HG03378 (cell line): ENCODE measurements around the gene SPTBN5.

Experiments used
- ATAC-seq: cut with Tn5 transposase; IDR thresholded peaks from one replicate; pipeline ENCODE4 v1.9.1; 2021; ENCODE audit warnings: mild to moderate bottlenecking, moderate library complexity; ENCODE audit not compliant: unreplicated experiment

The SPTBN5 gene

DNA sequence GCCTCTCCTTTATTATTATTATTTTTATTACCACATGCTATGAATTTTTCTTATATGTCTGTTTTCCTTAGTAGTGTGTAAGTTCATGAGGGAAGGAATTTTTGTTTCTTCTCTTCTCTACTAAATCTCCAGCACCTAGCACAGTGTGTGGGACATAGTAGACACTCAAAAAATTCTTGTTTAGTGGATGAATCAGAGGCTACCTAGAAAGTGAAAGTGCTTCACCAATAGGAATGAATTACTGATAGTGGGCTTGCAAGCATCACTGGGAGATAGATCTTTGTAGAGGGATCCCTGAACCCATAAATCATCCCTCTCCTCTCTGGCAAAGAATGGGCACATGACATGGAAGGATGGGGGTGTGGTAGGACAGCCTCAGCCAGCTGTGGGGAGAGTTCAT is 8.5 kb downstream of the SPTBN5 start:
- ATAC-seq = no peak

DNA sequence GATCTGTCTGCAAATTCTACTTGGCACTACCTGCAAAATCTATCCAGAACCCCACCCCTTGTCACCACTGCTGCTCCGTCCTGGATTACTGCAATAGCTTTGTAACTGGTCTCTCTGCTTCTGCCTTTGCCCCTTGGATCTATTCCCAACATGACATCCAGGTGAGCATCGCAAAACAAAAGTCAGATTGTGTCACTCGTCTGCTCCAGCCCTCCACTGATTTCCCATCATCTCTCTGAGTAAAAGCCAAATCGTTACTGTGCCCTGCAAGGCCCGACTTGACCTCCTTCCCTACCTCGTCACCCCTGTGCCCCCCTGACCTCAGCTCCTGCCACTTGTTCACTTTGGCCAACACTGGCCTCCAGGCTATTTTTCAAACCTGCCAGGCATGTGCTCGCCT is 9.4 kb downstream of the SPTBN5 start:
- ATAC-seq = no peak

DNA sequence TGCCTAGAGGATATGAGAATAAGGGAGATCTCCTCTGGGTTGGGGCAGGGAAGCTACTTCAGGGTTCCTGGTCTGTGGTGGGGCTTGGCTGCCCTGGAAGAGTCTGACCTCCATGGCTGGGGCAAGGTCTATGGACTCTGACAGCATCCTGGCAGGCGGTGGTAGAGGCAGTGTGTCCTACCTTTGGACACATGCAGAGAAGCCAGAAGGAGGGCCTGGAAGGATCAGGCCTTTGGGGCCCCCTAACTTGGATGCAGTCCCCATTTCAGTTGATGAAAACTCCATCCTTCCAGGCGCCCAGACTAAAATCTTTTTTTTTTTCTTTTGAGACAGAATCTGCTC is 10.4 kb downstream of the SPTBN5 start:
- ATAC-seq = no peak

DNA sequence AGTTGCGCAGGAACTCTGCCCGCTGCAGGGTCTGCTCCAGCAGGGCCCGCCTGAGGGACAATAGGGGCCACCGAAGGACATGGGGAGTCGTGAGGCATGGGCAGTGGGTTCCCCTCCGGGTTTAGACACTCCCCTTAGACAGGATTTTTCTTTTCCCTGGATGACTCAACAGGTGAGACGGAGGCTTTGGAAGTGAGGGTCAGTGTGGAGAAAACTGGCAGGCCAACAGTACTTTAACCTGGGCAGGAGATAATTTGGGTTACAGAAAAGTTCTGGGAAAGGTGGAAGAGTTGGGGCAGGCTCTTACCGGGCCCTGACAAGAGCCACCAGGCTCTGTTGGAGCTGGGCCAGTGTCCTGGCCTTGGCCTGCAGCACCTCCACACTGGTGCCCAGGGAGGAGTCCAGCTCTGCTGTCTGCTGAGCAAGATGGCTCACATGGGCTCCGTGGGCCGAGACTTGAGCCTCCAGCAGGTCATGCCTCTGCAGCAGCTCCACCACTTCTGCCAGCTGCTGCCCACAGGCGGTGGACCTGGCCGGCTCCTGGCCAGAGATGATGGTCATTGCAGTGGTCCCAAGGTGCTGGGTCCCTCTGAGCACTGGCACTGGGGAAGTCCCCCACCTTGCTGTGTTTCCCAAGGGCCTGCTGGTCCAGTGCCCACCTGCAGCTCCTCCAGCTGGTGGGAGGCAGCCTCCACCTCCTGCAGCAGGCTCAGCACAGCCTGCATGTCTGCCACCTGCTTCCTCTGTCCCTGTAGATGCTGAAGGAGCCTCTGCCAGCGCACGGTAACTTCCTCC is 11.0 kb downstream of the SPTBN5 start:
- ATAC-seq = no peak

DNA sequence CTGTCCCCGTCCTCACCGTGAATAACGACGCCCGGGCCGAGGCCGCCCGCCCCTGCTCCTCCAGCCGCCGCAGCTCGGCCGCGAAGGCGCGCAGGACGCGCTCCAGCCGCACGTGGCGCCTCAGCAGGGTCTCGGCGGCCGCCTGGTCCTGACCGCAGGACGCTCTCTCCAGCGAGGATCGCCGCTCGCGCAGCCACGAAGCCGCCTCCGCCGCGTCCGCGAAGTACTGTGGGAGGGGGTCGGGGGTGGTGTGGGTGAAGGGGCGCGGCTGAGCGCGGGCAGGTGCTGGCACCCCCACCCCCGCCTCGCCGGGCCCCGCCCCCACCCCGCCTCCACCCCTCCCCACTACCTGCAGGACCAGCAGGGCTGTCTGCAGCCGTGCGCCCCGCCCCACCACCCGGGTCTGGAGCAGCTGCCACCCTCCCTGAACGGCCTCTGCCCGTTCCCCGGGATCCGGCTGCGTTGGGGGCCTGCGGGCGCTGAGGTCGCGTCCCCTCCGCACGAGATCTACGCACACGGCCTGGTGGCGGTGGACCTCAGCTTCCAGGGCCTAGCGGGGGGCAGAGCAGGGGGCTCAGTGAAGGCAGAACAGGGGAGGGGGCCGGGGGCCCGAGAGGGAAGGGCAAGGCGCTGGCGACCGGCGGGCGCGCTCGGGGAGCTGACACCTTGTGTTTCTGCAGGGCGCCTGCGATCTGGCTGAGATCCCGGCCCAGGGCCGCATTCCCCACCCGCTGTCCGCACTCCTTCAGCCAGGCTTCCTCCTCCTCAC is 11.7 kb downstream of the SPTBN5 start:
- no peak for ATAC-seq

DNA sequence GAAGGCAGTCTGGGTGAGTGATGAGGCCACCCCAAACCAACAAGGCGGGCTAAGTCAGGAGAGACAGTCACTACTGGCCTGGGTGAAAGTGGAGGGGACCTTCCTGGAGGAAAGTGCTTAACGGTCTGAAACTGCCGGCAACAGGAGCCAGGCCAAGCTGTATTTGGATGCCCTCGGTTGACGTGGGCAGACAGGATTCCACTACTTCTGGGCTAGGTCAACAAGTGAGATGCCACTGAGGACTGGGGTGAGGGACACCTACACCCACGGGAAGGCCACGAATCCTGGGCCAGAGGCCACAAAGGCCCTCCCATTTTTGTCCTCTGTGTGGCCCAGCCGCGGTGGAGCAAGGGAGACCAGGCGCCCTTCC is 12.3 kb downstream of the SPTBN5 start:
- ATAC-seq = no peak

DNA sequence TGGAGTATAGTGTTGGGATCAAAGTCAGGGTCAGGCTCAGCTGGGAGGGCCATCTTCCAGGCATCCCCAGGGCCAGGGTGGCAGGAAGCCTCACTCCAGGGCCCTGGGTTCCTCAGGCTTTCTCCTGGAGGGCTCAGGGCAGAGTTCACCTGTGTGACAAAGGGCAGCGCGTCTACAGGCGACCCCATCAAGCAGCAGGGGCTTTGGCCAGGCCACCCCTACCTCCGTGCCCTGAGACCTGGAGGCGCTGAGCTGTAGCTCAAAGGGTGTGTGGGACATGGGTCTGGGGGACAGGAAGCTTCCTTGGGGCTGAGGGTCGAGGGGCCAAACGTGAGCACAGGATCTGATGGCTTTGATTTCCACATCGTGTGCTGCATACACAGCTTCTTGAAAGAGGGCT is 12.8 kb downstream of the SPTBN5 start:
- no peak for ATAC-seq

DNA sequence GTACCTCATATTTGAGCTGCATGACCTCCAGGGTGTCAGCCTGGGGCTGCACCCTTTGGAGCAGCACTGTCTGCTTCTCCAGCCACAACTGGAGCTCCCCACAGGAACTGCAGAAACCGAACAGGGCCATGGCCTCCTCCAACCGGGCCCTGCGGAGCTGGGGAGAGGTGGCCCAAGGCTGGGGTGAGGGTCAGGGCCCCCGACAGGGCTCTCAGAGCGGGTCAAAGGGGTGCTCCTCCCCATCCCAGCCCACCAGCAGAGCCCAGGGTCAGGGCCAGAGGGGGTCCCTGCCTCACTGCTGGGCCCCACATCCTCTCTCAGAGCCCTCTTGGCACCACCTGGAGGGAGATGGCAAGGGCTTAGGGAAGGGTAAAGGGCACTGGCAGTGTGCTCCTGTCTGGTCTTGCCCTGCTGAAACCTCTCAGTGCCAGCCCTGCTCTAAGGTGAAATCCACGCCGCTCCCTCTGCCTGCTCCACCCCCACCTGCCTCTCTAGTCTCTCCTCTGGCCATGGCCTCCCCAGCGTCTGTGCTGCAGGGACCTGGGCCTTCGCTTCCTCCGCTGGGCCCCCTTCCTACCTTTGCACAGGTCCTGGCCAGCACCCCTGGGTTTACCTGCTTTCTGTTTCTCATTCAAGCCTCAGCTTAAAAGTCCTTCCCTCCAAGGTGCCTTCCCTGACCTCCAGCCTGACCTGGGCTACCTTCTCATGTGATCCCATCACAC is 13.5 kb downstream of the SPTBN5 start:
- no peak for ATAC-seq

DNA sequence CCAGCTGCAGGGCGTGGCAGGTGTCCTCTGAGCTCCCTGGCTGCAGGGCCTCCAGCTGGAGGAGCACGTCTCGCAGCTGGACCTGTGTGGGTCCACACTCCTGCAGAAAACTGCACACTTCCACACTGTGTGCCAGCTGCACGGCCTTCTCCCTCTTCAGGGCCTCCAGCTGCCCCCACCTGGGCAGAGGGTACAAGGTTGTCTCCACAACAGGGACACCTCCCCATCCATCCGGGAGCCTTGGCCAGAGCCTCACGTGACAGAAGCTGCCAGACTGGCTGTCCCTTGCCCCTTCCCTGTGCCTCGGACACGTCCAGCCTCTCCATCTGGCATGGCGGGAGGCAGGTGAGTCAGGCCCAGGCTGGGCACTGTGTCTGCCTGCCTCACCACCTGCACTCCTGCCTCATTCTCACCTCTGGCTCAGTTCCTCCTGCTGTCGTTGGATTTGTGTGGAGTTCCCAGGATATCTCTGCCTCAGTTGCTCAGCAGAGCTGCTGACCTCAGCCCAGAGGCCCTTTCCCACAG is 14.5 kb downstream of the SPTBN5 start:
- ATAC-seq = no peak

DNA sequence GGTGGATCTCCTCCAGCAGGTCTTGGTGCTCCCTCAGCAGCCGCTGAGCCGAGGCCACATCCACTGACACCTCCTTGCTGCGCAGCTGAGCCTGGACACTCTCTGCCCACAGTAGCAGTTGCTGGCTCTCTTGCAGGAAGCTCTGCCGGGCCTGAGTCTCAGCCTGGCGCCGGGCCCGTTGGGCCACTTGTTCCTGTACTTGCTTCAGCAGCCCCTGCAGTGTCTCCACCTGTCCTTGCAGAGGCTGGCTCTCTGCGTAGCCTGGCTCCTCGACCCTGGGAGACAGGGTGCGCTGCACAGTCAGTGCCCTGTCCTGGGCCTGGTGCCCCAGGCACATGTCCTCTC is 15.5 kb downstream of the SPTBN5 start:
- ATAC-seq = no peak

DNA sequence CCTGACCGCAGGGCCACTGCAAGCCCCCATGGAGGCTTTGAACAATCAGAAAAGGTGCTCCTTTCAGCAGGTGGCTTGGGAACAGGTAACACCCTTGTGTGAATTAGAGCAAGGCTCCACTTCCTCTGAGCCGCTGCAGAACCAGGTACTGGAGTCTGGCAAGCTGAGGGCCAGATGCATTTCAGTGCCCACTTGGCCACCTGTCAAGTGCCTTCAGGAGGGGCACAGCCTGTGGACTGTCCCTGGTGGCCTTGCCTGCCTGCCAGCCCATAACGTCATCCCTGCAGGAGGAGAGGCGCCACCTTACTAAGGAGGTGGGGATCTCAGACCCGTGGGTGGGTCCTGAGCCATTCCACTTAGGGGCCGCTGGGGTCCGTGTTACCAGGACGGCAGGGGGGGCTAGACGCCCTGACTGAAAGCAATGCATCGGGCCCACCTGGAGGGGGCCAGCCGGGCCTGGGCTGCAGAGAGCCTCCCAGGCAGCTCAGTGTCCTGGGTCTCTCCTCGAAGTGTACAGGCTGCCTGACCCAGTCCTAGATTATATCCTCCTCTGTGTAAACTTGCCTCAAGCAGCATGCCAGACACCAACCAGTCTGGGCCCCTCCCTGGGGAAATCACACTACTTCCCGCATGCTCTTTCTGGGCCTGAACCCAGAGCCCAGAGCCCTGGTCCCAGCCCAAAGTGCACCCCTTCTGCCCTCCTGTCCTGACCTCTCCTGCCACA is 16.1 kb downstream of the SPTBN5 start:
- ATAC-seq = no peak

DNA sequence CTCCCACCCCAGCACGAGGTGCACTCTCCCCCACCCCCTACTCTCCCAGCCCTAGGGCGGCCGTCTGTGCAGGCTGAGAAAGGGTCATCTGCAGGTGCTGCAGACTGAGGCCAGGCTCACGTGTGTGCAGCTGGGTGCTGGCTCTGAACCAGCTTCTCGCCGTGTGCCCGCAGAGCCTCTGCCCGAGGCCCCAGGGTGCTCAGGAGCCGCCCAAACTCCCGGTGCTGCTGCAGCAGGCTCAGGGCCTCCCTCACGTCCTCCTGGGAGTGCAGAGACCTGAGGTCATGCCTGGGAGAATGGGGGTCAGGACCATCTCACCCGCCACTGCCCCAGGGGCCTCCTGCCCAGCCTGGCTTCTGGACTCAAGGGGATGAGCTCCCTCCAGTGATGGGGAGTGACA is 17.2 kb downstream of the SPTBN5 start:
- no peak for ATAC-seq

DNA sequence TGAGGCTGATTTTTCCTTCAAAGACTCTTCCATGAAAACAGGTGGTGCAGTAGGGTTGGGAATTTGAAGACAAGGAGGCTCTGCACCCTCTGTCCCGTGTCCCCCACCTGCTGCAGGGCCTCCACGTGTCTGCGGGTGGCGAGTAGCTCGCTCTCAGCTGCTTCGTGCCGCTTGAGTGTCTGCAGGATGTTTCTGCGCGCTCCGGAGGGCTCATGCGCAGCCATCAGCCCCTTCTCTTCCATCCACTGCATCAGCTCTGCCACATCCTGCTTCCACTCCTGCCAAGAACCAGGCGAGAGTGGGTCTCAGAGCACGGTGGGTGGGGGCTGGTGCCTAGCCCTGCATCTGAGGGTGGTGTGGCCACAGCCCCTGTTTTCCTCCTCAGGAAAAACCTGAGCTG is 17.8 kb downstream of the SPTBN5 start:
- no peak for ATAC-seq

DNA sequence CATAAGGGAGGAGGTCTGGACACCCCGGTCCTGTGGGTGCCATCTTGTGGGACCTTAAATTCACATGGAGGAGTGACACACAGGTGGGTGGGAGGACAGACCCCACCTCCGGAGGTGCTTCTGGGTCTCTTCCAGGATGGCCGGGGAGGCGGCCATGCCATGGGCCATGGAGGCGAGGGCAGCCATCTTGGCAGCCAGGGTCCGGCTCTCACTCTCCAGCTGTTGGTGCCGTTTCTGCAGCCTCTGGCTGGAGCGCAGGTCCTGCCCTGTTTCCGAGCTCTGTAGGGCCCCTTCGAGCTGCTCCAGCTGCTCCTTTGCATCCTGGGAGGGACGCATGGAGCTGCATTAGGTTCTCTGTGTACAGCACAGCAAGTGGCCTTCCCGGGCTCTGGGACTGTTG is 19.1 kb downstream of the SPTBN5 start:
- no peak for ATAC-seq

DNA sequence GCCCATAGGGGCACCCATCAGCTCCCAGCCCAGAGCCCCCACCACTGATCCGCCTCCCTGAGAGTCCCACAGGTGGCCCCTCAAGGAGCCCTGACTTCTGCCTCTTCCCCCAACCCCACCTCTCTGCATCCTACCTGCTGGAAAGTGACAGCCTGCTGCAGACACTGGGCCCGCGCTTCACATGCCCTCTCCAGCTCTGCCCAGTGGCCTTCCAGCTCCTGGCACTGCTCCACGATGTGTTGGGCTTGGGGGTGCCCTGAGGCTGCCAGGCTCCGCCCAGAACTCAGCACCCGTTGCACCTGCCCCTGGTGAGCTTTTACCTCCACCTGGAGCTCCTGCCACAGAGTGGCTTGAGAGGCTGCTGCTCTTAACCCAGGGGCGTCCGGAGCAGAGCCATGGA is 20.1 kb downstream of the SPTBN5 start:
- no peak for ATAC-seq

DNA sequence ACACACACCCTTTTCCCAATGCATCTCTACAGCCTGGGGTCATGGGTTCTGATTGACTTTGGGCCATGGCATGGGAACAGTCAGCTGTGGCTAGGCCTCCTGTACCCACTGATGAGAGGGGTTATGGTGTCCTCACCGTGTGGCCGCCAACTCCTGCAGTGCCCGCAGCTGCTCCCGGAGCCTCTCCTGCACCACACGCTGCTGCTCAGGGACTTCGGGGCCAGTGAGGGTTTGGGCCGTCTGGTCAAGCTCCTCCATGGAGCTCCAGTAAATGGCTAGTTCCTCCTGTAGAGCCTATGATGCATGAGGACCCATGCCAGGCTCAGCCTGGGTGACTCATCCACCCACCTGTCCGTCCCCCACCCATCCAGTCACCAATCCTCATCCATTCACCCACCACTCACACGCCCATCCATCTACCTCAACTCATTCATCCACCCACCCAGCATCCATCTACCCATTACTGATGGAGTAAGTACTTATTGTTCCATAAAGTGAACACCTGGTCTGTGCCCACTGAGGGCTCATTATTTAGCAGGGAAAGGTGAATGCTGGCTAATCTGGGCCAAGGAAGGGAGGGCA is 21.6 kb downstream of the SPTBN5 start:
- no peak for ATAC-seq

DNA sequence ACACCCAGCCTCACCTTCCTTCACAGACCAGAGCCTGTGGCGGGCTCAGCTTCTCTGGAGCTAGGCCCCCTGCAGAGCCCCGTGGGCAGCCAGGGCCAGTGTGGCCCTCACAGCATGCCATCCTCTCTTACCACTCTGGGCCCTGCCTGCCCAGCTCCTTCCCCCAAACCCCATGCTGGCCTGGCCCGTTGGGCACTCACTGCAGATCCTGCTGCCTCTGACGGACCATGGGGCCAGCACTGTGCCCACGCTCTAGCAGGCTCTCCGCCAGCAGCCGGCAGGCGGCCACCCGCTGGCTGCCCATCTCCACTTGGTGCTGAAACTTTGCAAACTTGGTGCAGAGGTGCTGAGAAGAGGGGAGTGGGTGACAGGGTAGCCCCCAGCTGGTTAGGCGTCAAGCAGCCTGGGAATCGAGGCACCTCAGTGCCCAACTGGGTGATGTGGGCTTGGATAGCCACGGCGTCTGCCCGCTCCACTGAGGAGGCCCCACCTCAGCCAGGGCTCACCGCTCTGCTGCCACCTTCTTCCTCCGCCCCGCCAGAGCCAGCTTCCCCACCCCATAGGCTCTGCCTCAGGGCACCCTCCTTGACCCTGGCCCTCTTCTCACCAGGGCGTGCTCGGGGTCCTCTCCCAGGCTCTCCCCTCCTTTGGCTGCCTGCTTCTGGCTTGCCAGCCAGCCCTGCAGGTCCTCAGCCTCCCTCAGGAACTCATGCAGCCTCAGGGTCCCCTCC is 22.5 kb downstream of the SPTBN5 start:
- ATAC-seq = no peak

DNA sequence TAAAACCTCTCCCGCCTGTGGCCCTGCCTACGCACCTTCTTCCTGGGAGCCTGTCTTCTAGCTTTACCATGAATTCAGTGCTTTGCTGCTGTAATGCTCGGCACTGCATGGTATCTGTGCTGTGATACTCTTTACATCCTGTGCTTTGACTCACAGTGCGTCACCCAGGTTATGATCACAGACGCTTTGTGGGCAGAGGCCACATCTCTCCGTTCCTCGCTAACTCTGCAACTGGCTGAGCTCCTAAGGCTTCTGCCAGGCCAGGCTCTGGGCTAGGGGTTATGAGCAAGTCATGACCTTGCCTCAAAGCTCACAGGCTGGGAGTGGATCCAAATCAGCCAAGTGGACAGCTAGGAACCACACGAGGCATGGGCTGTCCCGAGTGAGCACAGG is 23.2 kb downstream of the SPTBN5 start:
- no peak for ATAC-seq

DNA sequence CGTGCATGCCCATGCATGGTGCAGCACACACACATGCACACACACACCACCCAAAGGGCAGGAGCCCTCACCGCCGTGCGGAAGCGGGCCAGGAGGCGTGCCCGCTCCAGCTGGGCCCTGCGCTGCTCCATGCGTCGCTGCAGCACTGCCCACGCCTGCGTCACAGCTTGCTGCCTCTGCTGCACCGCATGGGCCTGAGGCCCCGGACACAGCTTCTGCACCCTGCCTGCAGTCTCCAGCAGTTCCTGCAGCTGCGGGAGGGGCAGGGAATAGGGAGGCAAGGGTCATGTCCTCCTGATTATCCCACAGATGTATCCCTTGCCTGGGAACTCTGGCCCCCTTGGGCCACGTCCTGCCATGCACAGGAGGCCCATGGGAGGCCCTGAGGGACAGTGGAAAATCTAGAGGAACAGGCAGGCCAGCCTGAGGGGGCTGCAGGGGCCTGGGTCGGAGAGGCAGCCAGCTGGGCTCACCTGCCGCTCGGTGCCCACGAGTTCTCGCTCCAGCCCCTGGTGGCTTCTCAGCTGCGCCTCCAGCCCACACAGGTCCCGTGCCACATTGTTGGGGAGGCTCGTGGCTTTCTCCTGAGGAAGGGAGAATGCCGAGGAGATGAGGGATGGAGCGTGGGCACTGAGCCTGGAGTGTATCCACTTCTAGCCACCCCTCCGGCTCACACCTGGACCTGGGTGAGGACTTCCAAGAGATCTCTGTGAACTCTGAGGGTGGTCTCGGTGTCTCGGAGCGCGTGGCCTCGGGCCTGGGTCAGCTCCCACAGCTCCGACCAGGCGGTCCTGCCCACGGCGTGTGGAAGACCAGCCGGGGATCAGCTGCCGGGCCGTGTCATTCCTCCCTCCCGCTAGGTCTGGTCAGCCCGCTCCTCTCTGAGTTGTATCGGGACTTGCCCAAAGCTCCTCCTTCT is 23.8 kb downstream of the SPTBN5 start:
- ATAC-seq = no peak
